ENCODE results near the gene P4HB. TPM values are rescaled to one million over a fixed set of nuclear protein-coding genes. Genes with fewer than 3 reads are reported as not detected.

The P4HB gene
- total RNA-seq, 2 experiments from 2014 or later = 420 to 499 TPM

DNA sequence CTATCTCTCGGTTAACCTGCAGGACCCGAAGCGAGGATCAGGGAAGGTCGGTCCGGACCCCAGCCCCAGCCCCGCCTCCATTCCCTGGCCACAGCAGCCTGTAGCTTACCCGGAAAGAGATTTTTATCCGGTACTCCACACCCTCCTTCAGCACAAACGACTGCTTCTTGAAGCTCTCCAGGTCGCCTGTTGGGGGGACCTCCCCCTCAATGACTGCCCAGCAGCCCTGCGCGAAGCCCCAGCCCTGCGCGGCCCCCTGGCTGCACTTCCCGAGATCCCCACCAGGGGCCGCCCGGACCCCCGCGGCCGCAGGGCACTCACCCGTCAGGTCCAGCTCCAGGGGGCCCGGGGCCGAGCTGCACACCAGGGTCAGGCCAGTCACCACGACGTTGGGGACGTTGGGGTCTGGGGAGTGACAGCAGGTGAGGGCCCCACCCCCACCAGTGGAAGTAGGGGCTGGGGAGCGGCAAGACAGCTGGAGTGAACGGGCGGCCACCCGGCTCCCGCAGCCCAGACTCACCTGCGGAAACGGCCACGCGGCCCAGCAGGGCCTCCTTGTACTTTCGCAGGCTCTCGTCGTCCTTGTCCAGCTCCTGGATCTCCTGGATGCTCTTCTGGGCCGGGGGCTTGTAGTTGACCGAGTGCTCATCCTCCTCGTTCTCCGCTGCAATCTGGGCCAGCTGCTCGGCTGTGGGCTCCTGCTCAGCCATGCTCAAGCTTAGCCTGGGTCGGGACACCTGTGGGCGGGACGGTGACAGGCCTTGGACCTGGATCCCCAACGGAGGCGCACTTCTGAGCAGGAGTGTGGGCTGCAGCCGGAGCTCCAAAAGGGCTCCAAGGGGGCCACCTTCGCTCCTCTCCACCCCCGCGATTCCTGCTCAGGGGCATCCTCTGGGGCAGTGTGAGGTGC, 9.1 kb upstream of the P4HB start:
- Mint-ChIP-seq H3K36me3 (ENCODE audit: low read depth) (peaks cover 25% of the 10 kb centered on the region), H3K9me3 (no peaks in the 10 kb centered on the region), H3K27ac (peak overlapping the region; percentile 95), H3K4me3 (peak overlapping the region; percentile 90), H3K27me3 (no peaks in the 10 kb centered on the region), H3K4me1 (peaks cover 47% of the 10 kb centered on the region)
- ChIA-PET POLR2A (no interaction called here), CTCF (interaction anchor here (0.8 to 2.7 kb wide), 12 partner anchors 8 to 351 kb away, joined by 3 to 11 read pairs (median 4); partner anchors contain the start of genes MAFG, MCRIP1, P4HB and PPP1R27)
- no peak for DNase-seq

DNA sequence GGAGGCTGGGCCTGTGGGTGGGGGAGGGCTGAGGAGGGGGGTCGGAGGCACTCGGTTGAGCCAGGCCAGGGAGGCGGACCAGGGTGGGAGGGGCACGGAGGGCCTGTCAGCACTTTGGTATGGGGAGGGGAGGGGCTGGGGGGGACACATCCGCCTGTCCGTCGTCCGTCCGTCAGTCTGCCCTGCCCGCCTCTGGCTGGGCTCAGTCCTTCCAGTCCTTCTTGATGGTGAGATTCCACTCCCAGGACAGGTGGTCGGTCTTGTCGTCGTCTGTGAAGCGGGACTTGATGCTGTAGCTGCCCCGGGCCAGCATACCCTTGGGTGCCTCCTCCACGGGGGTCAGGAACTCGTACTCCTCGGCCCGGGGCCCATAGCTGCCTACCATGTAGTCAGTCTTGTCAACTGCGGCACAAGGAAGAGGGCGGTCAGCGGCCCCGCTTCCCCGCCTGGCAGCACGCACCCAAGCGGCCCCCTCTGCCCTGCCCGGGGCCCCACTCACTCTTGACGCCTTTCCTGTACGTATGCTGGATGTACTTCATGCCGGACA, 8.4 kb upstream of the P4HB start:
- peaks cover 27% of the 10 kb centered on the region for H3K36me3 Mint-ChIP-seq (ENCODE audit: low read depth)
- peaks cover 44% of the 10 kb centered on the region for H3K4me1 Mint-ChIP-seq
- CTCF ChIA-PET = interaction anchor here (1.0 to 2.7 kb wide), 9 partner anchors 8 to 350 kb away, joined by 3 to 11 read pairs (median 5); partner anchors contain the start of genes MCRIP1, P4HB and PPP1R27
- no peaks in the 10 kb centered on the region for H3K27me3 Mint-ChIP-seq
- DNase-seq = no peak
- POLR2A ChIA-PET = no interaction called here
- H3K4me3 Mint-ChIP-seq = peak overlapping the region; percentile 90
- no peaks in the 10 kb centered on the region for H3K9me3 Mint-ChIP-seq
- H3K27ac Mint-ChIP-seq = peak overlapping the region; percentile 78

DNA sequence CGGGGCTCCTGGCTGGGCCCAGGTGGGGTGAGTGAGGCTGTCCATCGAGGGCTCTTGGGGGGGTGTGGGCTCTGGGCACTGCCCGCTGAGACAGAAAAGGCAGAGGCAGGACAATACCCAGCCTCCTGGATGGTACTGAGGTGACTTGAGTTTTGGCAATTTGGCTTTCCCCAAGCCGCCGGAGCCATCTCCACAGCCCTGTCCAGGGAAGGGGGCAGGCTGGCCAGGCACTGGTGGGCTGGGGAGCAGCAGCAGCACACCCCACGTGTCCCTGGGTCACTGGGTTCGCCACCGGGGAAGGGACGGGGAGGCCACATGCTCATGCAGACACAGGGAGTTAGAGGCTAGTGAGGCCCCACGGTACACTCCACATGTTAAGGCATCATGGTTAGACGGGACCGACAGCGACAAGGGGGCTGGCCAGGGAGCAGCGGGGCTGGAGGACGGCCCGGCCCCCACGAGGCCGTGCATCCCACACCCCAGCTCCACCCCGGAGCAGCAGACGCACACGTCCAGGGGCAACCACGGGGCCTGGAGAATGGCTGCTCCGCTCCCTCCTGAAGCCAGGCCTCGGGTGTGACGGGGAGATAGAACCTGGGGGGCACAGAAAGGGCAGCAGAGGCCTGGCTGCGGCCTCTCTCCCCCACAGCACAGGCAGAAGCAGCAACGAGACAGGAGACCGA, 7.8 kb upstream of the P4HB start:
- Mint-ChIP-seq H3K27ac (peak overlapping the region; percentile 36), H3K9me3 (no peaks in the 10 kb centered on the region), H3K36me3 (ENCODE audit: low read depth) (peaks cover 33% of the 10 kb centered on the region), H3K4me1 (peaks cover 48% of the 10 kb centered on the region), H3K27me3 (no peaks in the 10 kb centered on the region), H3K4me3 (peak overlapping the region; percentile 16)
- DNase-seq = no peak
- CTCF ChIA-PET = interaction anchor here (1.7 kb wide), 1 partner anchor 29 kb away, joined by 3 read pairs; no protein-coding TSS in a partner anchor
- POLR2A ChIA-PET = no interaction called here

DNA sequence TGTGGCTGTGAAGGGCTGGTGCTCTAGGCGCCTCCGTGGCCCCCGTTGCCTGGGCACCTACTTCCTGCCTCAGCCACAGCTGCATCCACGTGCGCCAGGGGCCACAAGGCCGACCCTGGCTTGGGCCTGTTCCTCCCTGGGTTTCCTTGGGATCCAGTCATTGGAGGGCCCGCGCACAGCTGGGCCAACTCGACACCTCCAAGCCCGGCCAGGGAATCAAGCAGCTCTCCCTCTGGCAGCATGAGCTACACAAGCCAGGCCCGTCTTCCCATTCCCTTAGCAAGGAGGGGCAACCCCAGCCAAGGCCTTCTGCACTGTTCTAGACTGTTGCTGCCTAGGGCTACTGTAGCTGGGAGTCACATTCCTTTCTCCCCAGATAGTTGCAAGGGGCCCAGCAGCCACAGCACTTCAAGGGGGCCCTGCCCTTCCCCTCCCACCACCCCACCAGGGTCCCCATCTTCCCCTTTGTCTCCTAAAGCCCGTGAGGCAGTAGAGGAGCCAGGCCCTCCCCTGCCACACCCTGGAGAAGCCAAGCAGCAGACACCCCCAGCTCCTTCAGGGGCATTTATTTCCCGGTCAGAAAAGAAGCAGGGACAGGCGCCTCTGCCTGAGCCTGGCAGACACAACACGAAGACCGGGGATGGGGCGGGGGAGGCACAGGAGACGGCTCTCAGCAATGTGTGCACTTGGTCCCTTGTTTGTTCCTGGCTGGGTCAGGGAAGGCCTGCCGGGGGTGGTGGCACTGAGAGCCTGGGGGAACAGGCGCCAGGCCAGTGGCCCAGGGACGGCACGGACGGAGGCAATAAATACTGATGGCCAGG, 7.0 kb upstream of the P4HB start:
- ChIA-PET CTCF (interaction anchor here (0.5 kb wide), 1 partner anchor 13 kb away, joined by 4 read pairs; no protein-coding TSS in a partner anchor), POLR2A (no interaction called here)
- H3K4me3 Mint-ChIP-seq = peak overlapping the region; percentile 10
- peaks cover 48% of the 10 kb centered on the region for H3K4me1 Mint-ChIP-seq
- peak overlapping the region; percentile 74 for H3K27ac Mint-ChIP-seq
- H3K27me3 Mint-ChIP-seq = no peaks in the 10 kb centered on the region
- peaks cover 35% of the 10 kb centered on the region for H3K36me3 Mint-ChIP-seq (ENCODE audit: low read depth)
- H3K9me3 Mint-ChIP-seq = no peaks in the 10 kb centered on the region
- DNase-seq = no peak

DNA sequence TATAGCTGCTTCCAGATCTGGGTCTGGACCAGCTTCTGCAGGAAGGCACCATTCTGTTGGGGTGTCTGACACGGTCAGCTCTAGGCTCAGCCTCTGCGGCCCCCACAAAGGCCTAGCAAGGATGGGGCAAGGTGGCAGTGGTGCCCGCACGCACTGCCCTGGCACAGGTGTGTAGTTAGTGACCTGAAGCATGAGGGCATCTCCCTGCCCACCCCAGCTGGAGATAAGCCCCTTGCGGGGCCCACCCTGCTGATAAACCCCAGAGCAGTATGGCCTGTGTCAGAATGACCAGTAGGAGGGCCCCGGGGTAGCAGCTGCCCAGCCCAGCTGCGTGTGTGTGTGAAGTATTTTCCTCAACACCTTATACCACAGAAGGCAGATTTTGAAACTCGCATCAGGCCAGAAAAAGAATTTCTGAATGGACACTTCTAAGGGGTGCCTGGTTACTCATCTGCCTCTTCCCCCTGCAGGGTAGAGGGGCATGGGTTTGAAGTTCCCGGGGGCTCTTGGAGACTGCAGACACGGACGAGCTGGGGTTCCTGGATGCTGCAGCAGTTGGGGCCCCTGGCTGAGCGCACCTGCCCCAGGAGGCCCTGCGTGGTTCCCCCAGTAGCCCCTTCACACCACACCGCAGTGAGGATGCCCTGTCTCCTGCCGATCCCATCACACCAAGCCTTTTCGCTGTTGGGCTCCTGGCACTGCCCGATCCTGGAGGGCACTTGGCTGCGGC, 6.3 kb upstream of the P4HB start:
- Mint-ChIP-seq H3K27ac (peak overlapping the region; percentile 74), H3K36me3 (ENCODE audit: low read depth) (peaks cover 35% of the 10 kb centered on the region), H3K4me3 (no peak overlapping the region), H3K9me3 (no peaks in the 10 kb centered on the region), H3K27me3 (no peaks in the 10 kb centered on the region), H3K4me1 (peaks cover 44% of the 10 kb centered on the region)
- ChIA-PET CTCF (interaction anchor here (0.8 to 1.4 kb wide), 3 partner anchors 30 to 350 kb away, joined by 3 read pairs; no protein-coding TSS in a partner anchor), POLR2A (no interaction called here)
- DNase-seq = no peak

DNA sequence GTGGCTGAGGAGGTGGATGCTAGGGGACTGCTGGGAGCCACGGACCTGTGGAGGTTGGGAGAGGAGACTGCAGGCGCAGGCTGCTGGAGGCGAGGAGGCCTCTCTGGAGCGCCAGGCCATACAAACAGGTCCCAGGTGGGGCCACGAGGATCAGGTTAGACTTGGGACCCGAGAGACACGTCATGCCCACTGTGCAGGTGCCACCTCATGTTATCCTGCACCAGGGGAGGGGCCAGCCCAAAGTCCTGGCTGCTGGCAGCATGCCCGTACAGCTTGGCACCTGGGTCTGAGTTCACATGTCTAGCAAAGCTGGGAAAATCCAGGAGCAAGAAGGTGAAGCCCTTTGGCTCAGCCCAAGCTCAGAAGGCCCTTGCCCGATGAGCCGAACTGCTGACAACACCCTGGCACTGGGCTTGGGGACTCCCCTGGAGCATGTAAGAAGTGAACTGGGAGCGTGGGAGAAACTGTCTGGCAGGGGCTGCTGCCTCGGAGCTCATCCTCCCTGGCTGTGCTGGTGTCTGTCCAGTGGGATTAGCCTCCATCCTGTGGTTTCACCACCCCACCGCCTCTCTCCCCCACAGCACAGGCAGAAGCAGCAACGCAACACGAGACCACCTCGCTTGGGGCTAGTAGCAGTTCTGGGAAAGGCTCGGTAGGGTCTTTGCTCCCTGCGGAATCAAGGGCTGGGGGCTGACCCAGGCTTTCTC, 5.6 kb upstream of the P4HB start:
- H3K9me3 Mint-ChIP-seq = no peaks in the 10 kb centered on the region
- H3K4me1 Mint-ChIP-seq = peaks cover 47% of the 10 kb centered on the region
- peaks cover 35% of the 10 kb centered on the region for H3K36me3 Mint-ChIP-seq (ENCODE audit: low read depth)
- POLR2A ChIA-PET = no interaction called here
- no peak overlapping the region for H3K4me3 Mint-ChIP-seq
- no peaks in the 10 kb centered on the region for H3K27me3 Mint-ChIP-seq
- H3K27ac Mint-ChIP-seq = peak overlapping the region; percentile 60
- CTCF ChIA-PET = interaction anchor here (0.8 to 1.4 kb wide), 3 partner anchors 29 to 350 kb away, joined by 3 read pairs; no protein-coding TSS in a partner anchor
- DNase-seq = no peak

DNA sequence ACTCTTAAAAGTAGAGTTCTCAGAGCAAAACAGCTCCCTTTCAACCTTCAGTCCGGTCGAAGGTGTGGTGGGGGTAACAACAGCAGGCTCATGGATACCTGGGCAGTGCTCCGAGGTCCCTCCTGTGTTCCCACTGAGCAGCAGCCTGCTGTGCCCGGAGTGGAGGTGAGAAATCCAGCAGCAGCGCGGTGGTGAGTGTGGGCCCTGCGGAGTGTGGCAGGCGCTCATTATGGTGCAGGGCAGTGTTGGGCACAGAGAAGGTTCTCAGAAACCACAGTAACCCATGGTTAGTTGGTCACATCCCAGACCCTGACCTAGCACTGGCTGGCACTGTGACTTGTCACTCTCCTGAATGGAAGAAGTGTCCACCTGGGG, 5.0 kb upstream of the P4HB start:
- no peak overlapping the region for H3K4me3 Mint-ChIP-seq
- peaks cover 35% of the 10 kb centered on the region for H3K36me3 Mint-ChIP-seq (ENCODE audit: low read depth)

DNA sequence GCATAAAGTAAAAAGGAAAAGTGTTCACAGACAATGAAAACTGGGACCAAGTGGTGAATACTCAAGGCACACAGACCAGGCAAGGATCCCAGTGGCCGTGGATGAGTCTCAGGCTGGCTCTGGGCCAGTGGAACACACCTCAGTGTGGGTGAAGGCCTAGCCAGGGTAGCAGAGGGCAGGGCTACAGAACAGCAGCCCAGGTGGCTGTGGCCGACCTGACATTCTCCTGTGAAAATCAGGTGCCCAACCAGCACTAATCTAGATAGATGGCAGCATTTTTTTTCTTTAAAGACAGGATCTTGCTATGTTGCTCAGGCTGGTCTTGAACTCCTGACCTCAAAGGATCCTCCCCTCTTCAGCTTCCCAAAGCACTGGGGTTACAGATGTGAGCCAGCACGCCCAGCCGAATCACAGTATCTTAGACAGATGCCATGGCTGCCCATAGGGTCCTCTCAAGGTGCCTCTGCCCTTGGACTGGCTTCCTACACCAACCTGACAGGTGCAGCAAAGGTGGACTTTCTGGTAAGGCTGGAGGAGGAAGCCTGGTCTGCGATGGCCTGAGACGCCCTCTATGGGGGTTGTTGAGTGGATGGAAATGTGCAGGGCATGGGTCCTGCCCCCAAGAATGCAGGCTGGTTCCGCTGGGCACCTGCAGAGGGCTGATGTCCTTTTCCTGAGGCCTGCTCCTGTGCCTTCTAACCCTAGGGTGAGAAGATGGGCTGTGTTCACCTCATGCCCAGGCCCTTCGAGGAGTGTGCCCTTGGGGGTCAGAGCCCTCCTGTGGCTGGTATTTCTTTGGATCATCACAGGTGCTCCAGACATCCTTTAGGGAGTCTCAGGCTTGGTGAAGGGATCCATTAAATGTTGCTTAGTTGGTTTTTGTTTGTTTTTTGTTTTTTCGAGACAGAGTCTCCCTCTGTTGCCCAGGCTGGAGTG, 3.8 kb upstream of the P4HB start:
- Mint-ChIP-seq H3K27ac (peak overlapping the region; percentile 81), H3K9me3 (no peaks in the 10 kb centered on the region), H3K4me3 (no peak overlapping the region), H3K4me1 (peaks cover 44% of the 10 kb centered on the region), H3K27me3 (no peaks in the 10 kb centered on the region), H3K36me3 (ENCODE audit: low read depth) (peaks cover 30% of the 10 kb centered on the region)
- ChIA-PET POLR2A (no interaction called here), CTCF (interaction anchor here (0.9 kb wide), 1 partner anchor 95 kb away, joined by 3 read pairs; no protein-coding TSS in a partner anchor)
- no peak for DNase-seq

More for the DNA sequence above, 5.0 kb upstream of the P4HB start:
- H3K9me3 Mint-ChIP-seq = no peaks in the 10 kb centered on the region
- H3K27ac Mint-ChIP-seq = peak overlapping the region; percentile 60
- H3K27me3 Mint-ChIP-seq = no peaks in the 10 kb centered on the region
- ChIA-PET CTCF (interaction anchor here (1.4 kb wide), 1 partner anchor 94 kb away, joined by 3 read pairs; no protein-coding TSS in a partner anchor), POLR2A (no interaction called here)
- H3K4me1 Mint-ChIP-seq = peaks cover 47% of the 10 kb centered on the region
- DNase-seq = no peak

DNA sequence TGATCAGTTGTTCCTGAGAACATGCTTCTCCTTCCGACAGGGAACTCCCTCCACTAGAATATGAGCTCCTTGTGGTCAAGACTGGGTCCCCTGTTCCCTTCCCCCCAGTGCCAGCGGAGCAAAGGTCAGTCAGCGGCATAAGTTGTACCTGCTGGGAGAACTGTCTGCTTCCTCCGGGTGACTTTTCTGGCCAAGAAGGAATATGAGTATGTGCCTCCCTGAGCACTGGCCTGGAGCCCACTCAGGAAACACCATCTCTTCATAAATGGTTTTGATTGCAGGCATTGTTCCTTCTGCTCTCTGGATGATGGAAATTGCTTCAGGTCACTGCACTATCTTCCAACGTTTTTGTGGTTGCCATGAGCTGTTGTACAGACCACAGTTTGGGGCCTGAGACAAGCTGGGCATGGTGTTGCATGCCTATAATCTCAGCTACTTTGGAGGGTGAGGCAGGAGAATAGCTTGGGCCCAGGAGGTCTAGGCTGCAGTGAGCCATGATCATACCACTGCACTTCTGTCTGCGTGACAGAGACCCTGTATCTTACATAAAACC, 2.9 kb upstream of the P4HB start:
- ChIA-PET POLR2A (no interaction called here), CTCF (interaction anchor here (0.9 kb wide), 1 partner anchor 96 kb away, joined by 3 read pairs; no protein-coding TSS in a partner anchor)
- DNase-seq = no peak
- Mint-ChIP-seq H3K4me3 (peak overlapping the region; percentile 68), H3K36me3 (ENCODE audit: low read depth) (peaks cover 36% of the 10 kb centered on the region), H3K9me3 (no peaks in the 10 kb centered on the region), H3K27ac (peak overlapping the region; percentile 81), H3K27me3 (no peaks in the 10 kb centered on the region), H3K4me1 (peaks cover 49% of the 10 kb centered on the region)
